Upper lobe of left lung (tissue), 6 donors: ENCODE data around the gene PGS1. TPM values are rescaled to one million over a fixed set of nuclear protein-coding genes. Genes with fewer than 3 reads are reported as not detected.
A peak's percentile ranks its signal among the peaks of the same experiment; 100 is the strongest.

ENCODE experiments used
- ATAC-seq, 2 donors: fragments of 200-7000 bp; cut with Tn5 transposase; one replicate each; pipeline ENCODE4 v1.9.1; 2022; ENCODE audit warnings: mild to moderate bottlenecking in 2 of 2, moderate library complexity in 2 of 2; ENCODE audit not compliant: low FRiP score in 2 of 2
- DNase-seq, 2 donors: peaks; one replicate each; pipeline ENCODE4 v3.0.0-alpha.2; 2019 to 2020
- H3K27ac ChIP-seq, 4 donors: fragments of 200-600 bp; sonication (generic); one replicate each; pipeline ENCODE4 v1.5.1; 2016 to 2019
- H3K27me3 ChIP-seq, 4 donors: fragments of 200-600 bp; sonication (generic); one replicate each; pipeline ENCODE4 v1.5.1; 2017 to 2019
- H3K36me3 ChIP-seq, 4 donors: fragments of 200-600 bp; sonication (generic); one replicate each; pipeline ENCODE4 v1.5.1; 2016 to 2019
- H3K4me1 ChIP-seq, 4 donors: fragments of 200-600 bp; sonication (generic); one replicate each; pipeline ENCODE4 v1.5.1; 2018 to 2019
- H3K4me3 ChIP-seq, 4 donors: fragments of 200-600 bp; sonication (generic); one replicate each; pipeline ENCODE4 v1.5.1; 2017 to 2019; ENCODE audit warnings: mild to moderate bottlenecking in 2 of 4, moderate library complexity in 1 of 4
- H3K9me3 ChIP-seq, 4 donors: fragments of 200-600 bp; sonication (generic); one replicate each; pipeline ENCODE4 v1.5.1; 2018 to 2019
- CTCF ChIP-seq, 6 experiments: fragments of 450-650 bp in 4 of 6; fragments of 200-600 bp in 2 of 6; sonication (generic) in 2 of 6; IDR thresholded peaks; one replicate each; pipeline ENCODE4 v1.5.1; 2016 to 2019; ENCODE audit warnings: antibody characterized with exemption in 6 of 6
- EP300 ChIP-seq, 4 donors: sonication (generic); formaldehyde crosslinking; IDR thresholded peaks; one replicate each; pipeline ENCODE4 v1.5.1; 2017; ENCODE audit warnings: antibody characterized with exemption in 4 of 4, control low read depth in 2 of 4
- POLR2A ChIP-seq, 4 donors: fragments of 450-650 bp; IDR thresholded peaks; one replicate each; pipeline ENCODE4 v1.5.1; 2016 to 2017; ENCODE audit warnings: antibody characterized with exemption in 4 of 4, mild to moderate bottlenecking in 2 of 4
- POLR2AphosphoS5 ChIP-seq, 2 donors: sonication (generic); formaldehyde crosslinking; IDR thresholded peaks; one replicate each; pipeline ENCODE4 v1.5.1; 2017; ENCODE audit warnings: antibody characterized with exemption in 2 of 2
- WGBS, 2 donors: methylation state at CpG; one replicate each; pipeline ENCODE4 v1.1.5; 2017 to 2018; 5-methylcytosine and 5-hydroxymethylcytosine counted together
- total RNA-seq, 6 donors: library from RNA; depleted of rRNA in 4 of 6; stranded (reverse); fragments of >200 nt in 4 of 6; gene quantifications; one replicate each; pipeline versions ENCODE4 v1.1.0 to v1.2.1, GENCODE V29; 2016 to 2021
- donor health status: DM: no; HTN: no; CAD: no; lungs with moderate emphysema.
- donor health status: DM: no; HTN: yes; CAD: no; lungs with severe emphysema.

The PGS1 gene
- total RNA-seq, 6 donors from 2014 or later = 79.2 to 348 (median 92.3) TPM

DNA sequence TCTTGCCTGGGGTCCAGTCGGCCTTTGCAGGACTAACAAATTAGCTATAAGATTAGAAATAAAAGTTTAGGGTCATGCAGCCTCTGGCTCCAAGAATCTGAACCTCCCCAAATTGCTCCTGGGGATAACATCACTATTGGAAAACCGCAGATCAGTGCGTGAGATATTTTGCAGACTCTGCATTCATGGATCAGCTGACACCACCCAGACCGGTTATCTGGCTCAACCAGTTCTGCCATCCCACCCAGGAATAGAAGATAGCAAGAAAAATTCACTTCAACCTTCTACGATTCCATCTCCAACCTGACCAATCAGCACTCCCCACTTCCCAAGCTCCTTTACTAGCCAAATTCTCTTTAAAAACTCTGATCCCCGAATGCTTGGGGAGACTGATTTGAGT is 4.3 kb upstream of the PGS1 start:
- peaks cover 32 to 42% (median 37%) of the 10 kb centered on the region in 4 donors for H3K4me1 ChIP-seq
- H3K9me3 ChIP-seq = no peaks in the 10 kb centered on the region
- no peak overlapping the region for H3K4me3 ChIP-seq
- peak overlapping the region in 1 of 4 donors; percentile 98 for H3K27ac ChIP-seq
- TF ChIP-seq POLR2AphosphoS5 (IDR thresholded peaks at IDR 0.05) = no peak
- TF ChIP-seq POLR2A (IDR thresholded peaks at IDR 0.05) = no peak
- TF ChIP-seq CTCF (IDR thresholded peaks at IDR 0.05) = no peak
- TF ChIP-seq EP300 (IDR thresholded peaks at IDR 0.05) = no peak
- H3K27me3 ChIP-seq = no peaks in the 10 kb centered on the region
- DNase-seq (no peak), ATAC-seq (no peak)
- 80% methylated on average over 6 of the region's 6 CpGs for WGBS, 2 donors
- H3K36me3 ChIP-seq = no peaks in the 10 kb centered on the region

GRCh38 chr17:78374631-78375274 is 3.7 kb upstream of the PGS1 start:
- Histone ChIP-seq H3K27ac (peak overlapping the region; percentile 97 to 99 (median 98)), H3K27me3 (no peaks in the 10 kb centered on the region), H3K36me3 (peaks cover 0 to under 1% (median 0%) of the 10 kb centered on the region in 4 donors), H3K4me3 (no peak overlapping the region), H3K9me3 (no peaks in the 10 kb centered on the region), H3K4me1 (peaks cover 38 to 48% (median 43%) of the 10 kb centered on the region in 4 donors)
- no peak for DNase-seq
- no peak for ATAC-seq
- TF ChIP-seq POLR2A (IDR thresholded peaks at IDR 0.05) (no peak), POLR2AphosphoS5 (IDR thresholded peaks at IDR 0.05) (peak; percentile 14 to 70), EP300 (IDR thresholded peaks at IDR 0.05) (peak in 3 of 4 donors; percentile 19 to 48 (median 44)), CTCF (IDR thresholded peaks at IDR 0.05) (no peak)
- 59 to 63% methylated on average over 12 to 14 of the region's 14 CpGs for WGBS, 2 donors

- Histone ChIP-seq H3K4me3 (no peak overlapping the region), H3K4me1 (peaks cover 46 to 56% (median 51%) of the 10 kb centered on the region in 4 donors), H3K27me3 (no peaks in the 10 kb centered on the region), H3K36me3 (peaks cover 0 to 3% (median 0%) of the 10 kb centered on the region in 4 donors), H3K27ac (peak overlapping the region; percentile 97 to 99 (median 98)), H3K9me3 (no peaks in the 10 kb centered on the region)
- TF ChIP-seq POLR2AphosphoS5 (IDR thresholded peaks at IDR 0.05) = peak; percentile 72 to 99
- no peak for TF ChIP-seq CTCF (IDR thresholded peaks at IDR 0.05)
- no peak for TF ChIP-seq POLR2A (IDR thresholded peaks at IDR 0.05)
- TF ChIP-seq EP300 (IDR thresholded peaks at IDR 0.05) = peak in 3 of 4 donors; percentile 69 to 94 (median 90)
- 46 to 56% methylated on average over 9 of the region's 9 CpGs for WGBS, 2 donors
- peak; percentile 68 to 73 for ATAC-seq
- DNase-seq = peak in 1 of 2 donors; percentile 89
Observed at GRCh38 chr17:78375401-78376151, 2.9 kb upstream of the PGS1 start.

GRCh38 chr17:78376161-78376560 is 2.3 kb upstream of the PGS1 start:
- H3K27me3 ChIP-seq = no peaks in the 10 kb centered on the region
- no peak overlapping the region for H3K4me3 ChIP-seq
- H3K27ac ChIP-seq = peak overlapping the region; percentile 97 to 99 (median 98)
- WGBS, 2 donors = 79 to 90% methylated on average over 5 of the region's 5 CpGs
- TF ChIP-seq POLR2A (IDR thresholded peaks at IDR 0.05) (no peak), CTCF (IDR thresholded peaks at IDR 0.05) (no peak), POLR2AphosphoS5 (IDR thresholded peaks at IDR 0.05) (no peak), EP300 (IDR thresholded peaks at IDR 0.05) (no peak)
- peaks cover 52 to 62% (median 57%) of the 10 kb centered on the region in 4 donors for H3K4me1 ChIP-seq
- ATAC-seq (no peak), DNase-seq (no peak)
- no peaks in the 10 kb centered on the region for H3K9me3 ChIP-seq
- peaks cover 0 to 7% (median 0%) of the 10 kb centered on the region in 4 donors for H3K36me3 ChIP-seq
